VCaP (cell line): Measurements from ENCODE around the gene SGK1.

Source experiments
- H3K27ac ChIP-seq: fragments of 450-650 bp; 2 replicates; pipeline ENCODE4 v1.5.1; 2017
- CTCF ChIP-seq: fragments of 450-650 bp; conservative IDR thresholded peaks from 2 replicates; pipeline ENCODE4 v1.5.1; 2017; ENCODE audit warnings: mild to moderate bottlenecking, moderate library complexity

SGK1 gene

GRCh38 chr6:134250776-134251175 lies 67.1 kb downstream of the SGK1 start:
- H3K27ac ChIP-seq, result no peak overlapping the region
- TF ChIP-seq CTCF, result no peak

GRCh38 chr6:134249759-134250602 lies 67.9 kb downstream of the SGK1 start:
- no peak for TF ChIP-seq CTCF
- H3K27ac ChIP-seq, result no peak overlapping the region

- TF ChIP-seq CTCF, result no peak
- H3K27ac ChIP-seq, result no peak overlapping the region
These were observed 68.6 kb downstream of the SGK1 start for GRCh38 chr6:134249239-134249758.

- H3K27ac ChIP-seq, result no peak overlapping the region
- no peak for TF ChIP-seq CTCF
These were observed 69.9 kb downstream of the SGK1 start for GRCh38 chr6:134247844-134248580.

GRCh38 chr6:134247231-134247833 lies 70.6 kb downstream of the SGK1 start:
- TF ChIP-seq CTCF, result no peak
- H3K27ac ChIP-seq, result no peak overlapping the region

- no peak overlapping the region for H3K27ac ChIP-seq
- TF ChIP-seq CTCF, result no peak
These were observed 72.2 kb downstream of the SGK1 start for GRCh38 chr6:134245706-134246105.

GRCh38 chr6:134245041-134245440 lies 72.9 kb downstream of the SGK1 start:
- TF ChIP-seq CTCF, result no peak
- H3K27ac ChIP-seq, result no peak overlapping the region
